ENCODE data around the gene SLC2A5.

- TF ChIP-seq POLR2A (IDR thresholded peaks at IDR 0.05; ENCODE audit: low read depth, low read length) (no peak), SPI1 (IDR thresholded peaks at IDR 0.05; ENCODE audit: low read depth, low read length) (no peak), POLR2AphosphoS5 (IDR thresholded peaks at IDR 0.05; ENCODE audit: low read depth, low read length) (no peak)
These were observed 49.5 kb downstream of the SLC2A5 start for GRCh38 chr1:9019896-9020295.
